ENCODE measurements around the gene HEPACAM2.

HEPACAM2 gene

GRCh38 chr7:93179173-93179572 is 47.1 kb downstream of the HEPACAM2 start:
- no peak for DNase-seq
- TF ChIP-seq GATA1 (IDR thresholded peaks at IDR 0.05; ENCODE audit: low read depth, low read length) (no peak), POLR2A (IDR thresholded peaks at IDR 0.05; ENCODE audit: low read length) (no peak)

GRCh38 chr7:93178213-93178612 is 48.1 kb downstream of the HEPACAM2 start:
- TF ChIP-seq GATA1 (IDR thresholded peaks at IDR 0.05; ENCODE audit: low read depth, low read length): no peak
- TF ChIP-seq POLR2A (IDR thresholded peaks at IDR 0.05; ENCODE audit: low read length): no peak

GRCh38 chr7:93176992-93177580 is 49.2 kb downstream of the HEPACAM2 start:
- DNase-seq: no peak

More at GRCh38 chr7:93178213-93178612, 48.1 kb downstream of the HEPACAM2 start:
- DNase-seq: peak; percentile 2 to 25

GRCh38 chr7:93175219-93175618 is 51.0 kb downstream of the HEPACAM2 start:
- TF ChIP-seq POLR2A (IDR thresholded peaks at IDR 0.05; ENCODE audit: low read length) (no peak), GATA1 (IDR thresholded peaks at IDR 0.05; ENCODE audit: low read depth, low read length) (no peak)
- DNase-seq: peak; percentile 2 to 14

More at GRCh38 chr7:93176992-93177580, 49.2 kb downstream of the HEPACAM2 start:
- TF ChIP-seq POLR2A (IDR thresholded peaks at IDR 0.05; ENCODE audit: low read length) (no peak), GATA1 (IDR thresholded peaks at IDR 0.05; ENCODE audit: low read depth, low read length) (no peak)

DNA sequence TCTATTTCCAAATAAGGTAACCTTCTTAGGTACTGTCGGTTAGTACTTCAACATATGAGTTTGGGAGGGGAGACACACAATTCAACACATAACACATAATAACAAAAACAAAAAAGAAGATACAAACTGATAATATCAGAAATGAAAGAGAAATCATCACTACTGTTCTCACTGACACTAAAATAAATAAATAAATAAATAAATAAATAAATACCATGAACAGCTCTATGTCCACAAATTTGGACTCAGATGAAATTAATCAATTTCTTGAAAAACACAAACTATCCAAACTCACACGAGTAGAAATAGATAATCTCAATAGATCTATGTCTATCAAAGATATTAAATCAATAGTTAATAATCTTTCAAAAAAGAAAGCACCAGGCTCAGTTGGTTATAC is 53.6 kb downstream of the HEPACAM2 start:
- TF ChIP-seq GATA1 (IDR thresholded peaks at IDR 0.05; ENCODE audit: low read depth, low read length) (no peak), POLR2A (IDR thresholded peaks at IDR 0.05; ENCODE audit: low read length) (no peak)
- no peak for DNase-seq

GRCh38 chr7:93171606-93172226 is 54.6 kb downstream of the HEPACAM2 start:
- TF ChIP-seq GATA1 (IDR thresholded peaks at IDR 0.05; ENCODE audit: low read depth, low read length): no peak
- no peak for TF ChIP-seq POLR2A (IDR thresholded peaks at IDR 0.05; ENCODE audit: low read length)
- DNase-seq: peak; percentile 42 to 62

GRCh38 chr7:93165447-93165846 is 60.8 kb downstream of the HEPACAM2 start:
- TF ChIP-seq GATA1 (IDR thresholded peaks at IDR 0.05; ENCODE audit: low read depth, low read length) (no peak), POLR2A (IDR thresholded peaks at IDR 0.05; ENCODE audit: low read length) (no peak)
- no peak for DNase-seq

- TF ChIP-seq POLR2A (IDR thresholded peaks at IDR 0.05; ENCODE audit: low read length) (no peak), GATA1 (IDR thresholded peaks at IDR 0.05; ENCODE audit: low read depth, low read length) (no peak)
- no peak for DNase-seq
These were observed 61.5 kb downstream of the HEPACAM2 start for GRCh38 chr7:93164766-93165165.

DNA sequence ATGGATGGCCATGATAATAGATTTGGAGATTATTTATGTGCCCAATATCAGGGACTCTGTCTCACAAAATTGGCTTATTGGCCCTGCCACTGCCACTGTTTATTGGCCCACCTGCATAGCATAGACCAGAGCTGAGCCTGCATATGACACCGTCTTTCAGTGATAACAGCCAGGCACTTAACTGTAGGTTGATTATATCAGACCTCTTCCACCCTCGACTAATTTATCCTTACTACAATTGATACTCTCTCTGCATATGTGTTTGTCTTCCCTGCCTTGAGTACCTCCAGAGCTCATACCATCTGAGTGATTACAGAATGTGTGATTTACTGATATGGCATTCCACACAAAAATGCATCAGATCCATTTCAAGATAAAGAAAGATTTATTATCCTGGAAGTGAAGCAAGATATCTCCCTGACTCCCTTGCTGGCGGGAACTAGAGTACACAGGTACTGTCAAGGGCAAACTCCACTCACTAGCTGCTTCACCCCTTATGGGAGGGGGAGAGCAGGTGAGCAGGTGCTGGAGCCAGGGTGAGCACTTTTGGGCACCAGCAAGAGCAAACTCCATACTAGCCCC is 65.0 kb downstream of the HEPACAM2 start:
- no peak for DNase-seq
- no peak for TF ChIP-seq GATA1 (IDR thresholded peaks at IDR 0.05; ENCODE audit: low read depth, low read length)
- no peak for TF ChIP-seq POLR2A (IDR thresholded peaks at IDR 0.05; ENCODE audit: low read length)

- peak; percentile 3 to 17 for DNase-seq
- TF ChIP-seq GATA1 (IDR thresholded peaks at IDR 0.05; ENCODE audit: low read depth, low read length): no peak
- TF ChIP-seq POLR2A (IDR thresholded peaks at IDR 0.05; ENCODE audit: low read length): no peak
These were observed 65.9 kb downstream of the HEPACAM2 start for GRCh38 chr7:93160410-93160809.

- TF ChIP-seq GATA1 (IDR thresholded peaks at IDR 0.05; ENCODE audit: low read depth, low read length) (no peak), POLR2A (IDR thresholded peaks at IDR 0.05; ENCODE audit: low read length) (no peak)
- no peak for DNase-seq
These were observed 66.8 kb downstream of the HEPACAM2 start for GRCh38 chr7:93159490-93159889.

DNA sequence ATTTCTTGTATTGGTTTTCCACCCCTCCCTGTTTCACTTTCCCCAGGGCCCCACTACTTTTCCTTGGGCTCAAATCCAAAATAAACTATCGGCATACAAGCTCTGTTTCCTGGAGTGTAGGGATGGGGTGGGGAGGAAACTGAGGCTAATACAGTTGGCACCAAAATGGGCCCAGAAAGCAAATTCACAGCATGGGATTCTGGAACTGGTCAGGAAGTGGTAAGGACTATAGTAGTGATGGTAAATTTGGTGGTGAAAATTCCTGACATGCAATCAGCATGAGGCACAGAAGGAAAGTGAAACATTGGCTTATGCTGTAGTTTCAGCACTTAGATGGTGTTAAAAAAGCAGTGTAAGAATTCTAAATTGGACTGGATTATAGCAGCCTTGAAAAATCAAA is 69.4 kb downstream of the HEPACAM2 start:
- TF ChIP-seq POLR2A (IDR thresholded peaks at IDR 0.05; ENCODE audit: low read length) (no peak), GATA1 (IDR thresholded peaks at IDR 0.05; ENCODE audit: low read depth, low read length) (no peak)
- DNase-seq: no peak

GRCh38 chr7:93150200-93150835 is 76.0 kb downstream of the HEPACAM2 start:
- DNase-seq: no peak

DNA sequence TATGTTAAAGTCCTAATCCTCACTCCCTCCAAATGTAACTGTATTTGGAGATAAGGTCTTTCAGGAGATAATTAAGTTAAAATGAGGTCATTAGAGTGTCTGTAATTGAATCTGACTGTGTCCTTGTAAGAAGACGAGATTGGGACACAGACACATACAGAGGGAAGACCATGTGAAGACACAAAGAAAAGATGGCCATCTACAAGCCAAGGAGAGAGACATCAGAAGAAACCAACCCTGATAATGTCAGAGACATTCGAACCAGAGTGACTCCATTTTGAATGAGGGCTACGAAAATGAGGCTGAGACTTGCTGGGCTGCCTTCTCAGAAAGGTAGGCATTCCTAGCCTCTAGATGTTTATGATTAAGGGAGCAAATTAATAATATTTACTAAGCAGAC is 77.5 kb downstream of the HEPACAM2 start:
- peak in 1 of 2 experiments; percentile 39 for DNase-seq
- TF ChIP-seq GATA1 (IDR thresholded peaks at IDR 0.05; ENCODE audit: low read depth, low read length) (no peak), POLR2A (IDR thresholded peaks at IDR 0.05; ENCODE audit: low read length) (no peak)

More at GRCh38 chr7:93150200-93150835, 76.0 kb downstream of the HEPACAM2 start:
- TF ChIP-seq POLR2A (IDR thresholded peaks at IDR 0.05; ENCODE audit: low read length) (no peak), GATA1 (IDR thresholded peaks at IDR 0.05; ENCODE audit: low read depth, low read length) (no peak)
